SKM-1 (cell line): ENCODE measurements around the gene CAMK2N1.
"Not testable (repeated sequence)": the region's sequence is repeated elsewhere in the genome, so short reads cannot be mapped to it uniquely, and the experiment has no call there.

Source experiments
- DNase-seq: peaks from one replicate; lab custom pipeline; 2025; ENCODE audit not compliant: unreplicated experiment; lab: John Stamatoyannopoulos, UW

The CAMK2N1 gene

GRCh38 chr1:20485527-20486456, at the start of gene CAMK2N1:
Gene CAMK2N1 (minus strand): TSS chr1:20486210. CDS start chr1:20485379, 831 bp downstream.
- no peak for DNase-seq

- no peak for DNase-seq
These were observed 48.8 kb upstream of the CAMK2N1 start for GRCh38 chr1:20534659-20535417.

GRCh38 chr1:20533635-20534034, 47.6 kb upstream of the CAMK2N1 start:
- no peak for DNase-seq

GRCh38 chr1:20530901-20531300, 44.9 kb upstream of the CAMK2N1 start:
- DNase-seq: no peak

GRCh38 chr1:20530306-20530705, 44.3 kb upstream of the CAMK2N1 start:
- DNase-seq: no peak

- DNase-seq: no peak
These were observed 42.2 kb upstream of the CAMK2N1 start for GRCh38 chr1:20528221-20528620.

GRCh38 chr1:20526267-20526666, 40.3 kb upstream of the CAMK2N1 start:
- DNase-seq: no peak

GRCh38 chr1:20521960-20522861, 36.2 kb upstream of the CAMK2N1 start:
- peak; percentile 58 for DNase-seq

- not testable (repeated sequence) for DNase-seq
These were observed 33.7 kb upstream of the CAMK2N1 start for GRCh38 chr1:20519609-20520262.

GRCh38 chr1:20511518-20512428, 25.8 kb upstream of the CAMK2N1 start:
- no peak for DNase-seq

GRCh38 chr1:20508411-20508771, 22.4 kb upstream of the CAMK2N1 start:
- no peak for DNase-seq

- DNase-seq: peak; percentile 51
These were observed 21.8 kb upstream of the CAMK2N1 start, which contains the start of gene MUL1 for GRCh38 chr1:20507564-20508410. Gene MUL1 (minus strand): TSS chr1:20508151. CDS start chr1:20508024, 127 bp downstream.

GRCh38 chr1:20507248-20507563, 21.2 kb upstream of the CAMK2N1 start:
- DNase-seq: no peak

GRCh38 chr1:20505488-20505887, 19.5 kb upstream of the CAMK2N1 start:
- no peak for DNase-seq

- no peak for DNase-seq
These were observed 14.7 kb upstream of the CAMK2N1 start for GRCh38 chr1:20500716-20501115.

- no peak for DNase-seq
These were observed 13.7 kb upstream of the CAMK2N1 start for GRCh38 chr1:20499718-20500117.

GRCh38 chr1:20499105-20499504, 13.1 kb upstream of the CAMK2N1 start:
- DNase-seq: no peak

- DNase-seq: no peak
These were observed 12.1 kb upstream of the CAMK2N1 start for GRCh38 chr1:20498116-20498515.

GRCh38 chr1:20497506-20497905, 11.5 kb upstream of the CAMK2N1 start:
- no peak for DNase-seq
